Left lobe of liver (tissue), 2 donors: ENCODE results near the gene CXCR2. TPM values are rescaled to one million over a fixed set of nuclear protein-coding genes. Genes with fewer than 3 reads are reported as not detected.
A peak's percentile ranks its signal among the peaks of the same experiment; 100 is the strongest.
"Not testable (repeated sequence)": the region's sequence is repeated elsewhere in the genome, so short reads cannot be mapped to it uniquely, and the experiment has no call there.

Experiments used
- ATAC-seq: fragments of 200-7000 bp; cut with Tn5 transposase; one replicate; pipeline ENCODE4 v1.9.1; 2020; ENCODE audit warnings: mild to moderate bottlenecking, moderate library complexity
- DNase-seq: peaks from one replicate; pipeline ENCODE4 v3.0.0-alpha.2; 2020; ENCODE audit warnings: low spot score
- total RNA-seq: library from RNA; stranded (reverse); gene quantifications from one replicate; pipeline ENCODE4 v1.2.1, GENCODE V29; 2021
- donor health status: DM: no; HTN: no; CAD: no; lungs with moderate emphysema.
- donor health status: DM: no; HTN: yes; CAD: no.

The CXCR2 gene
- total RNA-seq, 1 donor from 2014 or later, result 0.45 TPM

- DNase-seq (no peak), ATAC-seq (no peak)
Measured at GRCh38 chr2:218129458-218130135, 3.8 kb downstream of the CXCR2 start.

- DNase-seq, result no peak
- ATAC-seq, result no peak
Measured at GRCh38 chr2:218130377-218130776, 4.5 kb downstream of the CXCR2 start.

- ATAC-seq (no peak), DNase-seq (no peak)
Measured at GRCh38 chr2:218130822-218131221, 5.0 kb downstream of the CXCR2 start.

GRCh38 chr2:218137514-218137913 lies 11.7 kb downstream of the CXCR2 start:
- DNase-seq, result no peak
- no peak for ATAC-seq

- ATAC-seq, result no peak
- no peak for DNase-seq
Measured at GRCh38 chr2:218138047-218138446, 12.2 kb downstream of the CXCR2 start.

- ATAC-seq, result no peak
- DNase-seq, result no peak
Measured at GRCh38 chr2:218145124-218145523, 19.3 kb downstream of the CXCR2 start.

GRCh38 chr2:218146056-218146455 lies 20.2 kb downstream of the CXCR2 start:
- DNase-seq (no peak), ATAC-seq (no peak)

- DNase-seq, result no peak
Measured at GRCh38 chr2:218149098-218149497, 23.3 kb downstream of the CXCR2 start.

GRCh38 chr2:218149848-218150440 lies 24.1 kb downstream of the CXCR2 start:
- ATAC-seq (no peak), DNase-seq (no peak)

More at GRCh38 chr2:218149098-218149497, 23.3 kb downstream of the CXCR2 start:
- ATAC-seq, result no peak

GRCh38 chr2:218152172-218152571 lies 26.3 kb downstream of the CXCR2 start:
- ATAC-seq, result no peak
- no peak for DNase-seq

GRCh38 chr2:218152777-218153176 lies 26.9 kb downstream of the CXCR2 start:
- ATAC-seq, result no peak
- DNase-seq, result no peak

- no peak for DNase-seq
- ATAC-seq, result no peak
Measured at GRCh38 chr2:218155953-218156479, 30.2 kb downstream of the CXCR2 start.

- ATAC-seq (no peak), DNase-seq (no peak)
Measured at GRCh38 chr2:218161644-218162043, 35.8 kb downstream of the CXCR2 start.

- no peak for DNase-seq
- no peak for ATAC-seq
Measured at GRCh38 chr2:218162814-218163213, 37.0 kb downstream of the CXCR2 start.

- no peak for ATAC-seq
- DNase-seq, result no peak
Measured at GRCh38 chr2:218166791-218167190, 41.0 kb downstream of the CXCR2 start, which contains the start of gene CXCR1. Gene CXCR1 (minus strand): TSS chr2:218166962. CDS start chr2:218165211, 1,751 bp downstream.

- DNase-seq (no peak), ATAC-seq (no peak)
Measured at GRCh38 chr2:218168016-218168415, 42.2 kb downstream of the CXCR2 start.

GRCh38 chr2:218168635-218169462 lies 43.0 kb downstream of the CXCR2 start:
- no peak for DNase-seq
- ATAC-seq, result peak; percentile 71

- peak; percentile 68 for ATAC-seq
- no peak for DNase-seq
Measured at GRCh38 chr2:218169757-218170546, 44.1 kb downstream of the CXCR2 start.

GRCh38 chr2:218171744-218172143 lies 45.9 kb downstream of the CXCR2 start:
- not testable (repeated sequence) for ATAC-seq, DNase-seq

- ATAC-seq (no peak), DNase-seq (no peak)
Measured at GRCh38 chr2:218172845-218173244, 47.0 kb downstream of the CXCR2 start.

GRCh38 chr2:218179782-218180181 lies 54.0 kb downstream of the CXCR2 start:
- ATAC-seq, result no peak
- DNase-seq, result no peak
